ENCODE results near the gene PTF1A.

- no peak for TF ChIP-seq CTCF (IDR thresholded peaks at IDR 0.05; ENCODE audit: poor library complexity, severe bottlenecking)
- no peak for TF ChIP-seq RAD21 (conservative IDR thresholded peaks at IDR 0.05)
- TF ChIP-seq, protein P1, sequence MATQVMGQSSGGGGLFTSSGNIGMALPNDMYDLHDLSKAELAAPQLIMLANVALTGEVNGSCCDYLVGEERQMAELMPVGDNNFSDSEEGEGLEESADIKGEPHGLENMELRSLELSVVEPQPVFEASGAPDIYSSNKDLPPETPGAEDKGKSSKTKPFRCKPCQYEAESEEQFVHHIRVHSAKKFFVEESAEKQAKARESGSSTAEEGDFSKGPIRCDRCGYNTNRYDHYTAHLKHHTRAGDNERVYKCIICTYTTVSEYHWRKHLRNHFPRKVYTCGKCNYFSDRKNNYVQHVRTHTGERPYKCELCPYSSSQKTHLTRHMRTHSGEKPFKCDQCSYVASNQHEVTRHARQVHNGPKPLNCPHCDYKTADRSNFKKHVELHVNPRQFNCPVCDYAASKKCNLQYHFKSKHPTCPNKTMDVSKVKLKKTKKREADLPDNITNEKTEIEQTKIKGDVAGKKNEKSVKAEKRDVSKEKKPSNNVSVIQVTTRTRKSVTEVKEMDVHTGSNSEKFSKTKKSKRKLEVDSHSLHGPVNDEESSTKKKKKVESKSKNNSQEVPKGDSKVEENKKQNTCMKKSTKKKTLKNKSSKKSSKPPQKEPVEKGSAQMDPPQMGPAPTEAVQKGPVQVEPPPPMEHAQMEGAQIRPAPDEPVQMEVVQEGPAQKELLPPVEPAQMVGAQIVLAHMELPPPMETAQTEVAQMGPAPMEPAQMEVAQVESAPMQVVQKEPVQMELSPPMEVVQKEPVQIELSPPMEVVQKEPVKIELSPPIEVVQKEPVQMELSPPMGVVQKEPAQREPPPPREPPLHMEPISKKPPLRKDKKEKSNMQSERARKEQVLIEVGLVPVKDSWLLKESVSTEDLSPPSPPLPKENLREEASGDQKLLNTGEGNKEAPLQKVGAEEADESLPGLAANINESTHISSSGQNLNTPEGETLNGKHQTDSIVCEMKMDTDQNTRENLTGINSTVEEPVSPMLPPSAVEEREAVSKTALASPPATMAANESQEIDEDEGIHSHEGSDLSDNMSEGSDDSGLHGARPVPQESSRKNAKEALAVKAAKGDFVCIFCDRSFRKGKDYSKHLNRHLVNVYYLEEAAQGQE (IDR thresholded peaks at IDR 0.05; ENCODE audit: borderline replicate concordance): no peak
Observed at GRCh38 chr10:23191764-23192711, at the start of gene PTF1A.

Data from neural cell (in vitro differentiated cells).